Epidermal melanocyte (primary cell): ENCODE data around the gene TPST1.
"Not testable (repeated sequence)": the region's sequence is repeated elsewhere in the genome, so short reads cannot be mapped to it uniquely, and the experiment has no call there.

Source experiments
- DNase-seq: peaks from one replicate; pipeline ENCODE4 v3.0.0; 2011; ENCODE audit warnings: low spot score; ENCODE audit not compliant: insufficient read length

Gene TPST1

GRCh38 chr7:66376264-66376945 lies 171.3 kb downstream of the TPST1 start:
- DNase-seq = no peak

- no peak for DNase-seq
These were observed 171.9 kb downstream of the TPST1 start for GRCh38 chr7:66377045-66377444.

GRCh38 chr7:66377714-66378113 lies 172.6 kb downstream of the TPST1 start:
- no peak for DNase-seq

GRCh38 chr7:66379542-66380160 lies 174.5 kb downstream of the TPST1 start:
- DNase-seq = no peak

- DNase-seq = no peak
These were observed 175.2 kb downstream of the TPST1 start for GRCh38 chr7:66380272-66380888.

GRCh38 chr7:66382182-66382923 lies 177.2 kb downstream of the TPST1 start:
- not testable (repeated sequence) for DNase-seq

- DNase-seq = not testable (repeated sequence)
These were observed 180.2 kb downstream of the TPST1 start for GRCh38 chr7:66385191-66385905.

GRCh38 chr7:66395128-66395571 lies 190.0 kb downstream of the TPST1 start:
- not testable (repeated sequence) for DNase-seq

- DNase-seq = not testable (repeated sequence)
These were observed 190.9 kb downstream of the TPST1 start for GRCh38 chr7:66396052-66396451.

- not testable (repeated sequence) for DNase-seq
These were observed 193.7 kb downstream of the TPST1 start for GRCh38 chr7:66398841-66399240.

GRCh38 chr7:66399566-66399965 lies 194.4 kb downstream of the TPST1 start:
- DNase-seq = no peak

- no peak for DNase-seq
These were observed 195.3 kb downstream of the TPST1 start for GRCh38 chr7:66400400-66400799.

- not testable (repeated sequence) for DNase-seq
These were observed 196.0 kb downstream of the TPST1 start for GRCh38 chr7:66401126-66401525.

- DNase-seq = not testable (repeated sequence)
These were observed 196.8 kb downstream of the TPST1 start for GRCh38 chr7:66401932-66402331.

GRCh38 chr7:66403564-66403963 lies 198.4 kb downstream of the TPST1 start:
- no peak for DNase-seq

- no peak for DNase-seq
These were observed 204.4 kb downstream of the TPST1 start for GRCh38 chr7:66409493-66409892.
